B cell (primary cell): ENCODE data around the gene SH3BGRL3.

Source experiments
- EZH2 ChIP-seq: IDR thresholded peaks from 2 replicates; pipeline ENCODE4 v1.6.1; 2012; ENCODE audit warnings: borderline replicate concordance, low read depth, mild to moderate bottlenecking, moderate library complexity, low read length; ENCODE audit not compliant: insufficient read depth, poor library complexity, severe bottlenecking
- TF ChIP-seq, protein P1 (sequence below): fragments of 200-600 bp; IDR thresholded peaks from one replicate; pipeline ENCODE4 v1.8.0; 2022; ENCODE audit warnings: antibody characterized with exemption, mild to moderate bottlenecking

DNA sequence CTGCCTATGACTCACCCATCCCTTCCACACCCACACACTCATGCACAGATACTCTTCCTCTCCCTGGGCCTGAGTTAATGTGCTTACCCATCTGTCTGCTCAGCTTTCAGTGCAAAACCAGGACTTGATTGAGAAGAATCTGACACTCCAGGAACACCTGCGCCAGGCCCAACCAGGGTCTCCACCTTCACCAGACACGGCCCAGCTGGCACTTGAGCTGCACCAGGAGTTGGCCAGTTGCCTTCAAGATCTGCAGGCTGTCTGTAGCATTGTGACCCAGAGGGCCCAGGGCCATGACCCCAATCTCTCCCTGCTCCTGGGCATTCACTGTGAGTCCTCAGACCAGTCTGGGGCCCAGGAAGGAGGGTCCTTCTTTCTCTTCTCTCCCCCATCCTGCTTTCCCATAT lies 3.5 kb upstream of the SH3BGRL3 start:
- TF ChIP-seq, protein P1, sequence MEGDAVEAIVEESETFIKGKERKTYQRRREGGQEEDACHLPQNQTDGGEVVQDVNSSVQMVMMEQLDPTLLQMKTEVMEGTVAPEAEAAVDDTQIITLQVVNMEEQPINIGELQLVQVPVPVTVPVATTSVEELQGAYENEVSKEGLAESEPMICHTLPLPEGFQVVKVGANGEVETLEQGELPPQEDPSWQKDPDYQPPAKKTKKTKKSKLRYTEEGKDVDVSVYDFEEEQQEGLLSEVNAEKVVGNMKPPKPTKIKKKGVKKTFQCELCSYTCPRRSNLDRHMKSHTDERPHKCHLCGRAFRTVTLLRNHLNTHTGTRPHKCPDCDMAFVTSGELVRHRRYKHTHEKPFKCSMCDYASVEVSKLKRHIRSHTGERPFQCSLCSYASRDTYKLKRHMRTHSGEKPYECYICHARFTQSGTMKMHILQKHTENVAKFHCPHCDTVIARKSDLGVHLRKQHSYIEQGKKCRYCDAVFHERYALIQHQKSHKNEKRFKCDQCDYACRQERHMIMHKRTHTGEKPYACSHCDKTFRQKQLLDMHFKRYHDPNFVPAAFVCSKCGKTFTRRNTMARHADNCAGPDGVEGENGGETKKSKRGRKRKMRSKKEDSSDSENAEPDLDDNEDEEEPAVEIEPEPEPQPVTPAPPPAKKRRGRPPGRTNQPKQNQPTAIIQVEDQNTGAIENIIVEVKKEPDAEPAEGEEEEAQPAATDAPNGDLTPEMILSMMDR, result no peak
- TF ChIP-seq EZH2, result no peak
